Stimulated activated CD4-positive, alpha-beta T cell treated with anti-CD3 and anti-CD28 coated beads, Interleukin-15, amount 100 ng/mL, for 24 hours (primary cell): ENCODE measurements around the gene SCARB1.

ENCODE experiments used
- DNase-seq: peaks from one replicate; pipeline ENCODE4 v3.0.0-alpha.2; 2020

The SCARB1 gene

GRCh38 chr12:124792961-124793441, 70.7 kb downstream of the SCARB1 start:
- DNase-seq: no peak

GRCh38 chr12:124792156-124792555, 71.5 kb downstream of the SCARB1 start:
- no peak for DNase-seq

DNA sequence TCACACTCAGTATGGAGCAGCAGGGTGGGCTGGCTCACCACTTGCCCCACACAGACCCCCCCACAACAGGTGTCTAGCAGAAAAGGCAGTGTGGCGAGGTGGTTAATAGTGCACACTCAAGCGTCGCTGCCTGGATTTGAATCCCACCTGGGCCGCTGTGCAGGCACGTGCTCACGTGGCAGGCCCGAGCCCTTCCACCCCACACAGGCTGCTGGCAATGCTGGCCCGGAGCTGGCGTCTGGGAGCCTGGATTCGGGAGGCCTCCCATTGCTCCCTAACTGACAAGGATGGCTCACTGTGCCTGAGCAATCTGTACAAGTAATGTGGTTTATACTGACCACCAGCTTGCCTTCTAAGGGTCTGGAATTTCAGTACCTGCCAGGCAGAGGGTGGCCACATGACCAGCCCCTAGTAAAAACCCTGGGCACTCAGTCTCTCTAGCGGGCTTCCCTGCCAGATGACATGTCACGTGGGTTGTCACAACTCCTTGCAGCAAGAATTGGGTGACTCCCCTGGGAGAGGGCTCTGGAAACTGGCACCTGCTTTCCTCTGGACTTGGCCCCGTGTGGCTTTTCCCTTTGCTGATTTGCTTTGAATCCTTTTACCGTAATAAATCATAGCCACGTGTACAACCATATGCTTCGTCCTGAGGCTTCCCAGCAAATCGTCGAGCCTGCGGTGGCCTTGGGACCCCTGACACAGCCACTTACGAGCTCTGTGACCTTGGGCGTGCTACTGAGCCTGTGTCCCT, 72.8 kb downstream of the SCARB1 start:
- no peak for DNase-seq

GRCh38 chr12:124788936-124789555, 74.6 kb downstream of the SCARB1 start:
- DNase-seq: no peak

DNA sequence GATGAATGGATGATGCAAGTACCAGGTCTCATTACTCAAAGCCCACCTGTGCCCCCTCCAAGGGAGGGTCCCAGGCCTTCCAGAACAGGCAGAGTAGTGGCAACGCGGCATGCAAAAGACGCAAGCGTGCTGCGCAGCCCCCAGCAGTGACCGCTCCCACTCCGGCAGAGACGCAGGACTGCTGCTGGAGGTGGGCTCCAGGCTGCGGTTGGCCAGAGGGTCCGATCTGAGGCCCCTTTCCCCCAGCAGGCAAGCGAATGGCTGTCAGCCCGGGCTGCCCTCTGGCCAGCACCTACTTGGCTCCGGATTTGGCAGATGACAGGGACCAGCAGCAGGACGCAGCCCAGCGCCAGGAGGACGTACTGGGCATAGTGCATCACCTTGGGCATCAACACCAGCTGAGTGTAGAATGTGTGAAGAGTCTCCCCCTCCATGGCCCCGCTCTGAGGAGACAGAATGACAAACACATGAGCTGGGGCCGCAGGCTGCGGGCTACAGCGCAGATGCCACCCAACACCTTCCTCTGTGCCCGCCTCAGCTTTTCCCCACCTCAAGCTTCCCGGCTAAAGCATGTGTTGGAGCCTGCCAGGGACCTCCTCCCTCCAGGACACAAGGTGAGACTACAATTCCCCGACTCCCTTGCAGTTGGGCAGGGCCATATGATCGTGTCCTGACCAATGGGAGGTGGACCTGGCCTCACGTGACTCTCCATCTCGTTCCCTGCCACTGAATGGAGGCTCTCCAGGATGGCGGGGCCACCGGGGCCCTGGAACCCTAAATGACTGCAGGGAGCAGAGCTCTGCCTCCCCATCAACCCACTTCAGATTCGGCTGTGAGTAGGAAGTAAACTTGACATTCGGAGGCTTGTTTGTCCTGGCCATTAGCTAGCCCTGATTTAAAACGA, 77.4 kb downstream of the SCARB1 start:
- no peak for DNase-seq

DNA sequence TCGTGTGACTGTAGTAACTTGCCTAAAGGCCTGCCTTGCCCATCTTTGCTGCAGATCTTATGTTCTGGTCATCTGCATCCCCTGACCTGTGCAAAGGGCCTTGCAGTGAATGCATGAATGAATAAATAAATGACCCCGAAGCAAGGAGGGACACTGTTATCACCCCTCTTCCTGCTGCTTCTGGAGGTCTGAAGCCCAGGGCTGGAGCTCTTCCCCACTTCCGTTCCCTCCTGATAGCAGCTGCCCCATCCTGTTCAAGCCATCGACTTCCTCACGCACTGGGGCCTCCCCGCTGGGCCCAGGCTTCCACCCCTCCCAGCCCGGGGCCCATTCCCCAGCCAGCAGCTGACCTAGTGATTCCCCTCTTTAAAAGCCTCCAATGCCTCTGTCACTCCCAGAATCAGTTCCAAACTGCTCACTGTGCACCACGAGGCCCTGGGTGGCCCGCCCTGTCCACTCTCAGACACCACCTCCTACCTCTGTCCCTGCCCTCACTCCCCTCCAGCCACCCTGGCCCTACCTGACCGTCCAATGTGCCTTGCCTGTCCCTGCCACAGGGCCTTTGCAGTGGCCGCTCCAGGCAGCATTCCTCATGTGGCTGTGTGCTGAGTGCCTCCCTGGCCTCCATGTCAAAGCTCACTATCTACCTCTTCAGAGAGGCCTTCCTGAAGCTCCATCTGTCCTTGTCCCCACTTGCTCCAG, 78.6 kb downstream of the SCARB1 start:
- no peak for DNase-seq

- no peak for DNase-seq
Observed at GRCh38 chr12:124783087-124783486, 80.6 kb downstream of the SCARB1 start.

GRCh38 chr12:124782132-124782531, 81.5 kb downstream of the SCARB1 start:
- DNase-seq: no peak

GRCh38 chr12:124780752-124781685, 82.6 kb downstream of the SCARB1 start:
- DNase-seq: no peak

DNA sequence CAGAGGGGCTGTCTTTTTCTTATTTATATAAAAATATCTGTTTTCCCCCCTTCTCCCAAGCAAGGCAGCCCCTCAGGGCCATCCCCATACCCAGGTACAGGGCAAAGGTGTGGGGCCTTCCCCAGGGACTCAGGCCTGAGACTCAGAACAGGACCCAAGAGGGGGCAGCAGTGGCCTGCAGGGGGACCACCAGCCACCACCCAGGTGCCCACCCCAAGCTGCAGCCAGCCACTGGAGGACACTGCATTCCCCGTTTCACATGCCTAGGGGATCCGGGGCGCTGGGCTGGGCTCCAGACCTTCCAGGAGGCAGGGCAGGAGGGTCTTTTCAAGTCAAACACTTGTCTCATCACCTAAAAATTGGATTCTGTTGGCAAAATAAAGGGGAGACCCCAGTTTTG, 83.3 kb downstream of the SCARB1 start:
- DNase-seq: no peak

DNA sequence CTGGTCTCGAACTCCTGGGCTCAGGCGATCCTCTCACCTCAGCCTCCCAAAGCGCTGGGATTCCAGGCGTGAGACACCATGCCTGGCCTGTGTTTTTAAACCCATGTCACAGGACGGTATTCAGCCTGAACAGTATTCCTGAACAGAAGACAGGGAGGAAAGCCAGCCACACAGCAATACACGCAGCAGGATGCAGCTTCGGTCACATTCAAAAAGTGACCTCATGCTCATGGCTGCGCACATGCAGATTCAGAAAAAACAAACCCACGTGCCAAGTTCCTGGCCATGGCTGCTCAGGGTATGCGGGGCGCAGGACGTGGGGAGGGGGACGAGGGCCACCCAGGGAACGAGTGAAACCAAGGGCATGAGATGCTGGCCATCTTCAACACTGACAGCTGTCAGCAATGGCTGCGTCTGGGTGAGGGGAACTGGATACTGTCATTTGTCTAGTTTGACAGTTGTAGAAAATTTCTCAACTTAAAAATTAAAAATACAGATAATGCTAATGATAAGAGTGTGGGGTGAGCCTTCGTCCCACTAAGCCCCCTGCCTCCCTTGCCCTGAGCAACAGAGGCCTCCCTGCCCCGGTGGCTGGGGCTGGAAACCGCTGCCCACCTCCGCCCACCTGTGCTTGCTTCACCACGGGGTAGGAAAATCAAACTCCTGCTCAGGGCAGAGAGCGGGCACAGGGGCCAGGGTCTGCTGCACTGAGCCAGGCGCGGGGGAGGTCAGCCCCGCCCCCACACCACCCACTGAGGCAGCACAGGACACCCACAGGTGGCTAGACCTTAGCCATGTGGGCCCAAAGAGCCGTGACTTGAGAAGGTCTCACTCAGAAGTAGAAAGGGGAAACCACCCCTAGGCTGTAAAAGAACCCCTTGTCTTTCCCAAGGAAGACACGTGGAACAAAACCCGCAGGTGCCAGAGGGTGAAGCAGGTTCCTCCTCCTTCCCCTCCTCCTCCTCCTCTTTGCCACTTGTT, 84.2 kb downstream of the SCARB1 start:
- DNase-seq: no peak

DNA sequence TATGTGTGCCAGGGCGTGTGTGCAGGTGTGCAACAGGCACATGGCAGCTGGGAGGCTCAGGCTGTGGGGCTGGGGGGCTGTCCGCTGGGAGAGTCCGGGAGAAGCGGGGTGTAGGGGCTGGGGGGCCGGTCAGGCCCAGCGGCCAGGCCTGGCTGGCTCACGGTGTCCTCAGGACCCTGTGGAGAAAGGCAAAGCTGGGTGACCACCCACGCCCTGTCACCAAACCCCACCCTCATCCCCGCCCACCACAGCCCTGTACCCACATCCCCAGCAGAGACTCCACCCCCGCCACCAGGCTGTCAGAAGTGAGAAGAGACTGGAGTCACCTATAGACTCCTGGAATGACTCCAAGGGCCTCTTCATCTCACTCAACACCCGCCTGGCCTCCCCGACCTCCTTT, 85.3 kb downstream of the SCARB1 start:
- DNase-seq: peak; percentile 42

GRCh38 chr12:124777399-124778372, 86.0 kb downstream of the SCARB1 start:
- DNase-seq: no peak

DNA sequence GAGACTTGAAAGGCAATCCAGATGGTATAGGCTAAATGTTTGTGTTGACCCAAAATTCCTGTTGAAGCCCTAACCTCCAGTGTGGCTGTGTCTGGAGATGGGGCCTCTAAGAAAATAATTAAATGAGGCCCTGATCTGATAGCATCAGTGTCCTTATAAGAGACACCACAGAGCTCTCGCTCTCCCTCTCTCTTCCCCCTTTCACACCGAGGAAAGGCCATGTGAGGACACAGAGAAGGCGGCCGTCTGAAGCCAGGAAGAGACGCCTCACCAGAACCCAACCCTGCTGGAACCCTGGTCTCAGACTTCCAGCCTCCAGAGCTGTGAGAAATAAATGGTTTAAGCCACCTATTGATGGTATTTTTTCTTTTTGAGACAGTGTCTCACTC, 87.5 kb downstream of the SCARB1 start:
- DNase-seq: no peak

DNA sequence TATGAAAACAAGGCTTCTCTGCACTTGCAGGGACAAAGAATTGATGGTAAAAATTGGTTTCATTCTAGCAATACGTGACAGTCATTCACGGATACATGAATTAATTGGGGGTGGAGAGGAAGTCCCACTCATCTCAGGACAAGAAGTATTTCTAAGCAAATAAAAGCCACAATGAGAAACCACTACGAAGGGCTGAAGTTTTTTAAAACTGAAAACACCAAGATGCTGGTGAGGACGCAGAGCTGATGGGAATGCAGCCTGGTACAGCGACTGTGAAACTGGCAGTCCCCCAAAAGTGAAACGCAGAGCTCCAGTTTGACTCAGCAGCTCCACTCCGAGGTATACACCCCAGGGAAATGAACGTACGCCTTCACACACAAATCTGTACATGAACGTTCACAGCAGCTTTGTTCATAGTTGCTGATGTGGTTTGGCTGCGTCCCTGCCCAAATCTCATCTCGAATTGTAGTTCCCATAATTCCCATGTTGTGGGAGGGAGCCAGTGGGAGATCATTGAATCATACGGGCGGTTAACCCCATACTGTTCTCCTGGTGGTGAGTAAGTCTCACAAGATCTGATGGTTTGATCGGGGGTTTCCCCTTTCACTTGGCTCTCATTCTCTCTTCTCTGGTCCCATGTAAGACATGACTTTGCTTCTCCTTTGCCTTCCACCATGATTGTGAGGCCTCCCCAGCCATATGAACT, 89.0 kb downstream of the SCARB1 start:
- DNase-seq: peak; percentile 89

- peak; percentile 43 for DNase-seq
Observed at GRCh38 chr12:124774054-124774461, 89.6 kb downstream of the SCARB1 start.

GRCh38 chr12:124772289-124773170, 91.1 kb downstream of the SCARB1 start:
- DNase-seq: no peak
